Suppressor macrophage treated with lipopolysaccharide for 4 hours (primary cell): ENCODE results near the gene PCK2.
"Not testable (repeated sequence)": the region's sequence is repeated elsewhere in the genome, so short reads cannot be mapped to it uniquely, and the experiment has no call there.

ENCODE experiments used
- DNase-seq: peaks from one replicate; pipeline ENCODE4 v3.0.0-alpha.2; 2020

PCK2 gene

DNA sequence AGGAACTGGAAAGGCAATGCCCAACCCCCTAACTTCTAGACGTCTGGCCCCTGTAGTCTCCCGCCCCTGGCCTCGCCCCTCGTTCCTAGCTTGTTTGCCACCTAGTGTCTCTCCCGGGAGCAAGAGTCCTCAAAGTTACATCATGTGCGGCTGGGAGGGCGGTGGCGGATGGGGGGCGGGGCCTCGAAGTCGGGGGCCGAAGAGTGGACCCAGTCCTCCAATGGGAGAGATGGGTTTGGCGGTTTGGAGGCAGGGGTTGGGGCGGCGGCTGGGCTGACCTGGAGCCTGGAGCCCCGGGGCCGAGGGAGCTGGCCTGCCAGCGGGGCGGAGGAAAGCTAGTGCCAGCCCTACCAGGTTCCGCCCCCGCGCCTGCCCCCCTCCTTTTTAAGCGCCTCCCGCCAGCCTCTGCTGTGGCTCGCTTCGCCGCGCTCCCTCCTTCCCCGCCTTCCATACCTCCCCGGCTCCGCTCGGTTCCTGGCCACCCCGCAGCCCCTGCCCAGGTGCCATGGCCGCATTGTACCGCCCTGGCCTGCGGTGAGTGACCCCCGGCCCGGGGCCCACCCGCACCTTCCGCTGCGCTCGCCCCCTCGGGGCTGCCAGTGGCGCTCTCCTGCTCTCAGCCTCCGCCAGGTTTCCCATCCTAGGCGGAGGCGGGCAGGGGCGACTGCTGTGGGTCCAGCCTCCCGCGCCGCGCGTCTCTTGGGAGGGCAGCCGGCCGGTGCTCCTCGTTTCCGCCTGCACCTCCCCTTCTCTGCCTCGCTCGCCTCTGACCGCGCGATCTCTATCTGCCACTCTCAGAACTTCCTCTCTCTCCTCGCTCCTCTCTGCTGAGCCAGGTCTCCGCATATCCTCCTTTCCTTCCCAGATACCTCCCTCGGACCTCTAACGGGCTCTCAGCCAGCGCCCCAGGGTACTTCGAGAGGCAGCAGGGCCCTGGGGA is at the start of gene PCK2:
Gene PCK2, plus strand, starts transcription at position 411 of the 940 bp plus-strand sequence. Its CDS starts 95 bp downstream, at position 506.
- DNase-seq = peak; percentile 93

DNA sequence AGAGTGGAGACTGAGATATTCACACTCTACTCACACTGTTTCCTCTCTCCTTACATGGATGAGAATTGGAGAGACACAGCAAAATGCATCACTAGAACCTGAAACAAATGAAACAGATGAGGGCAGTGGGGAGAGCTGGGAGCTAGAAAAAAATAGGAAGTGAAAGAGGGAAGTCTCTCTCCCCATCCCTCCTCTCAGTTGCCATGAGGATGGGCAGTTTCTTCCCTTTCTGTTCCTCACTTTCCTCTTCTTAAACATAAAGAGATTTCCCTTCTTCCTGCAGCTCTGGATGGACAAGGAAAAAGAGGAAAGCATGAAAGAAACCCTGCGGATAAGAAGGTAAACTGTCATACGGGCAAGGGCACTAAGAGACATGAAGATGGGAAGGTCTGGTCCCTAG is 45.1 kb upstream of the PCK2 start:
- DNase-seq = peak; percentile 55

DNA sequence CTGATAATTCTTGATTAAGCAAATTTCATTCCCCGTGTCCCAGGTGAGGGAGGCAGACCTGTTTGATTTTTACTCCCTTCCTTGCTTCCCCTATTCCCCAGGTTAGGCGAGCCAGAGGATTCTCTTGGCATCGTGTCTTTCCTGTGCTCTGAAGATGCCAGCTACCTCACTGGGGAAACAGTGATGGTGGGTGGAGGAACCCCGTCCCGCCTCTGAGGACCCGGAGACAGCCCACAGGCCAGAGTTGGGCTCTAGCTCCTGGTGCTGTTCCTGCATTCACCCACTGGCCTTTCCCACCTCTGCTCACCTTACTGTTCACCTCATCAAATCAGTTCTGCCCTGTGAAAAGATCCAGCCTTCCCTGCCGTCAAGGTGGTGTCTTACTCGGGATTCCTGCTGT is 43.4 kb upstream of the PCK2 start:
- DNase-seq = not testable (repeated sequence)

GRCh38 chr14:24051176-24051788 is 42.8 kb upstream of the PCK2 start:
- no peak for DNase-seq

DNA sequence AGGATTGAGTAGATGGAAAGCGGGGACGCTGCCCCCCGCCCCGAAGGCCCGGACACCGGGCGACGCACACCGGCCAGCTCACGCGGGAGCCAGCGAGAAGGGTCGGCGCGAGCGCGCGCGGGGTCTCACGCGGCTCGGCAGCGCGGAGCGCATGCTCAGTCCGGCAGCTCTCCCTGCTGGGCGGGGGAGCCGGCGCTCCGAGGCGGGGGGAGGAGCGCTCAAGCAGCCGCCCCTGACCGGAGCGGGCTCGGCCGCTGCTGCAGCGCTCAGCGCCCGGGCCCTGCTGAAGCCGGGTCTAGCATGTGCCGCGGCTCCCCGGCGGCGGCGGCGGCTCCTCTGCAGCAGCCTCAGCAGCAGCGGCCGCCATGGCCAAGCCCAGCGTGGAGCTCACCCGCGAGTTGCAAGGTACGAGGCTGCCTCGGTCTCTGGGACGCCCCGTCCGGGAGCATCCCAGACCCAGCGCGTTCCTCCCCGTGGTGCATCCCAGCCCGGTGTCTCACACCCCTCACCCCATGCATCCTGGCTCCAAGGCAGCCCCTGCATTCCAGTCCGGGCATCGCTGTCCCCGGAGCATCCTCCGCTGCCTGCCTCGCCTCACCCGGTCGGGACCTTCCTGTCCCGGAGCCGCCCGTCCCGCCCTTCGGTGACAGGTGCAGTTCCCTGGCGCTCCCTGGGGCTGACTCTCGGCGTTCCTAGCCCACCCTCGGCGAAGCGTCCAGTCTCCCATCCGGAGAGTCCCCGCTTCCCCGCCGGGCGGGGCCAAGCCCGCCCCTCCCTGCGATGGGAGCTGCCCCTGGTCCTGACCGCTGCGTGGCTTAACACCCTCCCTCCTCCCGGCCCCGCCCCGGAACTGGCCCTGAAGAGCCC is 42.1 kb upstream of the PCK2 start, which contains the start of gene CARMIL3:
Gene CARMIL3, plus strand, starts transcription at position 221 of the 867 bp plus-strand sequence. Its CDS starts 145 bp downstream, at position 366.
- peak; percentile 72 for DNase-seq

DNA sequence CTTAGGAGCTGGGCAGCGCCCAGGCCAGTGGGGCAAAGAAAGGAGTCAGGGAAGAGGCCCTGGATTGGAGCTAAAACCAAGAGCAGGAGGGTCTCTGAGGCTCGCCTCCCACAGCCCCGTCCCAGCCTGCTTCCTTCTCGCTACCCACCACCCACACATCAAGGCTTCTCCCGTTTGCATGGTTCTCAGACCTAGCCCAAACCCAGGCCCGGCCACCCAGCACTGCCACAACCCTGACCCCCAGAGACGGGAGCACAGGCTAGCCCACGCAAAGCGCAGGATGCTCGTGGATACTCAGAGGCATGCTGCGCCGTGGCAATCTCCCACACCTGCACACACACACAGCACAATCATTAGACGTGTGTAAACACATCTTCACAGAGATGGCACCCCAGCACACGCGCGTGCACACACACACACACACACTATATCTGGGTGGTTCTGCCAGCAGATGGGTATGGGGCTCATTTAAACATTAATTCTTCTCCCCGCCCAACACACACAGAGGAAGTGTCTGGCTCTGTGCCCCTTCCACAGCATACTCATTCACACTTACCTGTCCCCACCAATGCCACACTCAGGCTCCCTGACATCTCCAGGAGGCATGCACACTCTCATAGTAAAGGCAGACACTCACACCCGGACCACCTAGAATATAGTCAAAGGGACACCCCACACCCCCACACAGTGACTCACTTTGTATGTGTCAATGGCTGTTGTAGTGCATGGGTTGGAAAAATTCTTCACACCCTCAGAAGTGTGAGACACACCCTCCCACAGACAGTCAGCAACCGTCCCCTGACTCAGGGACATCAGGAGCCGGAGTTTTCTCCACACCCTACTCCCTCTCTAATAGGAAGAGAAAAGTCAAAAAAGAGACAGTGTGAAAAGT is 41.2 kb upstream of the PCK2 start:
- DNase-seq = peak; percentile 67

DNA sequence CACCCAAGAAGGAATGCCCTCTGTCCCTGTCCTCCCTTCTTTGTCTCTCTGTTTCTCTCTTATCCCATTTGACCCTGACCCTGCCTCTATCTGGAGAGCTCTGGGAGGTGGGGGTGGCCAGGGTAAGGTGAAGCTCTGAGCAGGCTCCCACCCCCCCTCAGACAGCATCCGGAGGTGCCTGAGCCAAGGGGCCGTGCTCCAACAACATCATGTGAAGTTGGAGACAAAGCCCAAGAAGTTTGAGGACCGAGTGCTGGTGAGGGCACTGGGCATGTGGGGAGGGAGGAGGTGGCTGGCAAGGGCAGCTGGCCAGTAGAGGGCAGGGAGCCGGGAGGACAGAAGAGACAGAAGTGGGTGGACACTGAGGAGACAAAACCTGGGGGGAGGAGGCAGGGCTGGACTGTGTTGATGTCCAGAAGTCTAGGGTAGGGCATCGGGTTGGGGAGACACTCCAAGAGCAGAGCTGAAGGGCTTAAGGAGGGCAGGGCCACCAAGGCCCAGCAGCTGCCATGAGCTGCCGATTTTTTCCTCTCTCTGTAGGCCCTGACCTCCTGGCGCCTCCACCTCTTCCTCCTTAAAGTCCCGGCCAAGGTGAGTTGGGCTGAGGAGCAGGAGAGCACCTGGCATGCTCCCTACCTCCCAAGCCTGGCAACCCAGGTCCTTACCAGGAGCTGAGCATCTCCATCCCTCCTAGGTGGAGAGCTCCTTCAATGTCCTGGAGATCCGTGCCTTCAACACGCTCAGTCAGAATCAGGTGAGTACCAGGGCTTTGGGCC is 40.4 kb upstream of the PCK2 start:
- DNase-seq = no peak

DNA sequence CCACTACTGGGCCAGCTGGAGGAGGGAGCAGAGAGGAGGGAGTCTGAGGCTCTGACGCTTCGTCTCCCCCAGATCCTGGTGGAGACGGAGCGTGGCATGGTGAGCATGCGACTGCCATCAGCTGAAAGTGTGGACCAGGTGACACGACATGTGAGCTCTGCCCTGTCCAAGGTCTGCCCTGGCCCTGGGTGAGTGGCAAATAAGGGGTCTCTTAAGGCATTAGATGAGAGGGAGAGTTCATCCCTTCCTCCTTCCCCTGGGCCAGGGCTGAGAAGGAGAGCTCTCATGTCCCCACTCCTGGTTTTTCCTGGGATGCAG is 39.8 kb upstream of the PCK2 start:
- DNase-seq = no peak

DNA sequence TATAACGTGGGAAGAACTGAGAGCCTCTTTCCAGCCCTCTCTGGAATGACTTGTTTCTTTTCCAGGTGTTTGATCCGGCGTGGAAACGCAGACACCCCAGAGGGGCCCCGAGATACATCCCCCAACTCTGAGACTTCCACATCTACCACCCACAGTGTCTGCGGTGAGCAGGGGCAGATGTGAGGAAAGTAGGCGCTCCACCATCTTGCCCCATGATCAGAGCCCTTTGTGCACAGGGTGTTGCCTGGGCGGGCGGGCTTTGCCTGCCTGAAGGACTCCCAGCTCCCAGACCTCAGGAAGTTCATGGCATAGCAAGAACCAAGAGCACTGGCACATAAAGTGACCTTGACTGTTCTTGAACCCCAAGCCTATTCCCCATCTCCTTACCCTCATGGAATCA is 39.5 kb upstream of the PCK2 start:
- no peak for DNase-seq

DNA sequence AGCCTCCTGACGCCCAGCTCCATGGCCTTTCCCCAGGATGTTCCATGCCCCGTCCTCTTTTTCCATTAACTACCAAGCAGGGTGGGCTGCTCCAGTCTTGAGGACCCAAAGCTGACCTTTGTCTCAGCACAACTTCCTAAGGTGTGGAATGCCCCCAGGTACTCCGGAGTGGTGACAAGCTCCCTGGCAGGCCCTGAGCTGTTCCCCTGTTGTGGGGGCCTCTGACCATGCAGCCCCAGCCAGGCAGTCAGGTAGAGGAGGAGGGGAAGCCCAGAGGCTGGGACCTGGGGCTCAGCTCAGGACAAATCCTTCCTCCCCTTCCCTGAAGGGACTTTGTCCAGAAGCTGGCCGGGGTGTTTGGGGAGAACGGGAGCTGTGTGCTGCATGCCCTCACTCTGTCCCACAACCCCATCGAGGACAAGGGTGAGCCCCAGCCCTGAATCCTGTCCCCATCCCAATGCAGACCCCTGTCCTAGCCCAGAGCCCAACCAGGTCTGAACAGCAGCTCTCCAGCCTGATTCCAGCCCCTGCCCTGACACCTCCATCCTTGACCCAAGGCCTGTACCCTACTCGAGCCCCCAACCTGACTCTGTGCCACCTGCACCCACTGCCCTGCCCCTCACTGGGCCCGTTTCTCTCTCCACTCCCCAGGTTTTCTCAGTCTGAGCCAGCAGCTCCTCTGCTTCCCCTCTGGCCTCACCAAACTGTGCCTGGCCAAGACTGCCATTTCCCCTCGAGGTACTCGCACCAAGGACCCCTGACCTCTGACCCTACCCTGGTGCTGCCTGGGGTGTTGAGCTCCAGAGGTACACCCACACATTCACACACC is 37.9 kb upstream of the PCK2 start:
- no peak for DNase-seq

GRCh38 chr14:24056800-24057184 is 37.3 kb upstream of the PCK2 start:
- DNase-seq = no peak

DNA sequence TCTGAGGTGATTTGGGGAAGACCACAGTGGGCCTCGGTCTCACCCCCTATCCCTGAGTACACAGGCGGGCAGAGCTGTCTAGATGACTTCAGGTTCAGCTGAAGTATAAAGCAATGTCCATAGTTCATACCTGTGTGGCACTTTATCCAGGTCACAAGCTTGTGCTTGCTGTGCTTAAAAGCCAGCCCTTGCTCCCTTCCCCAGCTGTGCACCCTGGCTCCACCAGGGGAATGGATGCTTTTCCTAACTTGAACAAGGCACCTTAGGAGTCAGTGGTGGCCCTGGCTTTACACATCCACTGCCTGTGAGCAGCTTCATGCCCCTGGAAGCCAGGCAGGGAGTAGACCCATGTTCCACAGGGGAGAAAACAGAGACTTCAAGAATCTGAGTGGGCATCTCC is 36.8 kb upstream of the PCK2 start:
- no peak for DNase-seq

GRCh38 chr14:24057867-24058259 is 36.2 kb upstream of the PCK2 start:
- no peak for DNase-seq

DNA sequence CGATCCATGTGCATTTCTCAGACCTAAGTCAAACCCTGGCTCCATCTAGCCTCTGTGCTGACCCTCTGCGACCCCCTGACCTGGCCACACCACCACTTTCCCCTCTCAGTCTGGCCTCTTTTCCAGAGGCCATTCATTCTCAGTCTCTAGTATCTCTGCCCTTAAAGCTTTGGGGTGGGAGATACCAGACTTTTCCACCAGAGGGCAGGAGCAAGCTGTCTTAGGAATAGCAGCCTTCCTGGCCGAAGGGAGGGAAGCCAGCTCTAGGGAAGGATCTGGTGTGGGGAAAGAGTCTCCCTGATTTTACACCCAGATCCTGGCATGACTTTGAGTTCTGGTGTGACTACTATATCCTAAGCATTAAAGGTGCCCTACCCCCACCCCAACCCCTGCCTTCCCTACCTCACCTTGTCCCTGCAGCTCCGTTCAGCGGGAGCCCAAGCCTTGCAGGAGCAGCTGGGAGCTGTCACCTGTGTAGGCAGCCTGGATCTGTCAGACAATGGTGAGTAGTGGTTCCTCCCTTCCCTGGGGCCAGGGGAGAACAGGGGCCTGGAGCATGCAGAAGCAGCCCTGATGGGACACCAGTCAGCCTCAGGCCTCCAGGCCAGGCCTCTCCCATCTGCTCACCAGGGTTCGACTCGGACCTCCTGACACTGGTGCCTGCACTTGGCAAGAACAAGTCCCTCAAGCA is 35.7 kb upstream of the PCK2 start:
- DNase-seq = peak; percentile 91

DNA sequence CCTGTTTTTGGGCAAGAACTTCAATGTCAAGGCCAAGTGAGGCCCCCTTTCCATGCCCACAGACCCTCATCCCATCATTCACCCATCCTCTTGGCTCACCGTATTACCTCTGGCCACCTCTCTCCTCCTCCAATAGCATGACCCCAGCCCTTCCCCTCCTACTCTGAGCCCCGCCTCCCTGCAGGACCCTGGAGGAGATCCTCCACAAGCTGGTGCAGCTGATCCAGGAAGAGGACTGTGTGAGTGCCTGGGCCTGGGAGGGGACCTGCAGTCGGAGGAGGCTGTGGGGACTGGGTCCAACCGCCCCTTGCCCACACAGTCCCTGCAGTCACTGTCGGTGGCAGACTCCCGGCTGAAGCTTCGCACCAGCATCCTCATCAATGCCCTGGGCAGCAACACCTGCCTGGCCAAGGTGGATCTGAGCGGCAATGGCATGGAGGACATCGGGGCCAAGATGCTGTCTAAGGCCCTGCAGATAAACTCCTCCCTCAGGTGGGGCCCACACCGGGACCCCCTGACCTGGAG is 35.1 kb upstream of the PCK2 start:
- no peak for DNase-seq

DNA sequence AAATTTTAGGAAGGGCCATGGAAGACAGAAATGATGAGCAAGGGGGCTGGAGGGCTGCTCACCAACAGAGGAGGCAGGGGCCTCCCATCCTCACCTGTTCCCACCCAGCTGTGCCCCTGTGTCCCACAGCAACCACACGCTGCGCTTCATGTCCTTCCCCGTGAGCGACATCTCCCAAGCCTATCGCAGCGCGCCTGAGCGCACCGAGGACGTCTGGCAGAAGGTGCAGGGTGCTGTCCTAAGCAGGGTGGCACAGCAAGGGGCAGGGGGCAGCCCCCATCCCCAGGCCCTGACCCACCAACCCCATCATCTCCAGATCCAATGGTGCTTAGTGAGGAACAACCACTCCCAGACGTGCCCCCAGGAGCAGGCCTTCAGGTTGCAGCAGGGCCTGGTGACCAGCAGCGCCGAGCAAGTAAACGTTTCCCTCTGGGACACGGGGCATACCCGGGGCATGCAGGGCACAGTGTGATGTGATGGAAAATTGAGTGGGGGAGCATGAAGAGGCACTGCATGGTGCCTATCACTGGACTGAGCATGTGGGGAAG is 34.2 kb upstream of the PCK2 start:
- DNase-seq = no peak

- no peak for DNase-seq
These were observed 33.7 kb upstream of the PCK2 start for GRCh38 chr14:24060443-24060842.

DNA sequence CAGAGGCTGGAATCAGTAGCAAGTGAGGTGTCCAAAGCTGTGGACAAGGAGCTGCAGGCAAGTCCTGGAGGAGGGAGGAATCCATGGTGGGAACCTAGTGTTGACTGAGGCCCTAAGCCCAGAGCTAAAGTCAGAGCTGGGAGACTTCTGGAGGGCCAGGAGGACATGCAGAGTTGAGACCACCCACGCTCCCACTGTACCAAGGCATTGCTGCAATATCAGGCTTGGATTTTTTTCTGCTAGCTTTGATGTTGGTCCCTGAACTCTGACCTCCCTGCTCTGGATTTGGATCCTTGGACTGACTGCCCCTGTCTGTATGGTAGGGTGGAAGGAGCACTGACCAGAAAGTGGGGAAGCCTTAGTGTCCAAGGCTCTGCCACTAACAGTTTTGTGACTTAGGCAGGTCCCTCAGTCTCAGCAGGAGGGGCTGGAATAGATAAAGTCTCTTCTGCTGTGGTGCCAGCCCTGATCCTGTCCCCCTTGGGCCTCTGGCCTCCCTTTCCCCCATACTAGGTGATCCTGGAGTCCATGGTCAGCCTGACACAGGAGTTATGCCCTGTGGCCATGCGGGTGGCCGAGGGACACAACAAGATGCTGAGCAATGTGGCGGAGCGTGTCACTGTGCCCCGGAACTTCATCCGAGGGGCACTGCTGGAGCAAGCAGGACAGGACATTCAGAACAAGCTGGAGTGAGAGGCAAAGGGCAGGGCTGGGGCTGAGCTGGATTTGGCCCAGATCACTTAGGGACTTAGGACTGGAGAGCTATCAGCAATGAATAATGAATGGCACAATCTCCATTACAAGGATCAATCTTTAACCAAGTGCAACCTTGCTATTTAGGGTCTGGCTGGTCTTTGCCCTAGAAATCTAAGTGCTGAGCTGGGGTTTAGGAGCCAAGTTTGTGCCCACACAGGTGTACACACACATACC is 32.9 kb upstream of the PCK2 start:
- DNase-seq = no peak
